HEK293T (cell line): ENCODE data around the gene RPUSD2.

Experiments used
- FOXK2 ChIP-seq: fragments of 450-650 bp; IDR thresholded peaks from 2 replicates; pipeline ENCODE4 v1.6.1; 2016; ENCODE audit warnings: mild to moderate bottlenecking
- FOXM1 ChIP-seq: fragments of 450-650 bp; IDR thresholded peaks from 2 replicates; pipeline ENCODE4 v1.6.1; 2017; ENCODE audit warnings: mild to moderate bottlenecking, borderline replicate concordance
- TF ChIP-seq, protein P1 (sequence below): fragments of 450-650 bp; IDR thresholded peaks from 2 replicates; pipeline ENCODE4 v1.6.1; 2016

DNA sequence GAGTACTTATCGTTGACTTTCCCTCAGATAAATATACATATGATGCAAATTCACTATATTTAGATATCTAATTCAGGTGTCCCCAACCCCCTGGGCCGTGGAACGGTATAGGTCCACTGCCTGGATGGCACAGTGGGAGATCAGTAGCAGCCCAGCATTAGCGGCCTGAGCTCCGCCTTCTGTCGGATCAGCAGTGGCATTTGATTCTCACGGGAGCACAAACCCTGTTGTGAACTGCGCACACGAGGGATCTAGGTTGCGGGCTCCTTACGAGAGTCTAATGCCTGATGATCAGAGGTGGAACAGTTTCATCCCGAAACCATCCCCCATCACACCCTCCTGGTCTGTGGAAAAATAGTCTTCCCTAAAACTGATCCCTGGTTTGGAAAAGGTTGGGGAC, 31.9 kb downstream of the RPUSD2 start:
- no peak for TF ChIP-seq FOXK2
- TF ChIP-seq, protein P1, sequence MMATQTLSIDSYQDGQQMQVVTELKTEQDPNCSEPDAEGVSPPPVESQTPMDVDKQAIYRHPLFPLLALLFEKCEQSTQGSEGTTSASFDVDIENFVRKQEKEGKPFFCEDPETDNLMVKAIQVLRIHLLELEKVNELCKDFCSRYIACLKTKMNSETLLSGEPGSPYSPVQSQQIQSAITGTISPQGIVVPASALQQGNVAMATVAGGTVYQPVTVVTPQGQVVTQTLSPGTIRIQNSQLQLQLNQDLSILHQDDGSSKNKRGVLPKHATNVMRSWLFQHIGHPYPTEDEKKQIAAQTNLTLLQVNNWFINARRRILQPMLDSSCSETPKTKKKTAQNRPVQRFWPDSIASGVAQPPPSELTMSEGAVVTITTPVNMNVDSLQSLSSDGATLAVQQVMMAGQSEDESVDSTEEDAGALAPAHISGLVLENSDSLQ = no peak
- no peak for TF ChIP-seq FOXM1
